ENCODE measurements around the gene PTPN1.

DNA sequence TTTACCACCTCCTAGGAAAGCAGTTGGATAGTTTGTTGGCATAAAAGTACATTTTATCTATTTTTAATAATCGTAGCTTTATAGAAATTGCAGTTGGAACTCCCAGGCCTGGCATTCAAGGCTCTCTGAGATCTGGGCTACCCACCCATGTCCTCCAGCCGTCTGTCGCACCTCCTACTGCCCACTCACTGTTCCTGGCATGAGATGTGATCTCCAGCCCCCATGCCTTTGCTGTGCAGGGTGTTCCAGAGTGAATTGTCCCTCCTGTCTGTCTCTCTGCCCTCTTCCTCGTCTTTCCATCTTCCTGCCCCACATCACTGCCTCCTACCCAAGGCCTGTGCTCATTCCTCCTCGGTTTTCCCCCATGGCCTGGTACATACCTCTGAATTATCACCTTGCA lies 50.7 kb downstream of the PTPN1 start:
- TF ChIP-seq CTCF (IDR thresholded peaks at IDR 0.05) (no peak), EZH2 (IDR thresholded peaks at IDR 0.05) (no peak), EZH2phosphoT487 (IDR thresholded peaks at IDR 0.05) (no peak)

All from neural progenitor cell (in vitro differentiated cells).